Thymus (tissue), 11 donors: ENCODE results near the gene FCMR. TPM values are rescaled to one million over a fixed set of nuclear protein-coding genes. Genes with fewer than 3 reads are reported as not detected.
"Not testable (repeated sequence)": the region's sequence is repeated elsewhere in the genome, so short reads cannot be mapped to it uniquely, and the experiment has no call there.

Experiments used
- DNase-seq, 9 donors: peaks; one replicate each; pipeline ENCODE4 v3.0.0-alpha.2; 2013; ENCODE audit warnings: low spot score in 9 of 9, low read depth in 6 of 9, missing footprints in 1 of 9
- H3K27ac ChIP-seq, 2 donors: one replicate each; pipeline ENCODE4 v1.5.1; 2013; ENCODE audit warnings: control low read depth in 1 of 2, low read depth in 1 of 2, low read length in 1 of 2, mild to moderate bottlenecking in 1 of 2, moderate library complexity in 1 of 2
- H3K27me3 ChIP-seq, 2 donors: one replicate each; pipeline ENCODE4 v1.5.1; 2013; ENCODE audit warnings: low read length in 1 of 2; ENCODE audit not compliant: control insufficient read depth in 2 of 2, insufficient read depth in 1 of 2
- H3K36me3 ChIP-seq, 2 donors: one replicate each; pipeline ENCODE4 v1.5.1; 2013; ENCODE audit warnings: low read length in 1 of 2, mild to moderate bottlenecking in 1 of 2, moderate library complexity in 1 of 2; ENCODE audit not compliant: control insufficient read depth in 2 of 2, insufficient read depth in 2 of 2
- H3K4me1 ChIP-seq, 2 donors: one replicate each; pipeline ENCODE4 v1.5.1; 2013; ENCODE audit warnings: low read length in 2 of 2; ENCODE audit not compliant: control insufficient read depth in 2 of 2, insufficient read depth in 2 of 2
- H3K4me3 ChIP-seq, 2 donors: one replicate each; pipeline ENCODE4 v1.5.1; 2013; ENCODE audit warnings: low read length in 2 of 2, control low read depth in 1 of 2, mild to moderate bottlenecking in 1 of 2
- H3K9me3 ChIP-seq, 2 donors: one replicate each; pipeline ENCODE4 v1.5.1; 2013; ENCODE audit warnings: low read length in 1 of 2, mild to moderate bottlenecking in 1 of 2; ENCODE audit not compliant: control insufficient read depth in 2 of 2, insufficient read depth in 1 of 2
- WGBS: extraction: QIAGEN DNeasy Blood & Tissue Kit; methylation state at CpG from one replicate; pipeline ENCODE4 v1.1.7; 2013; 5-methylcytosine and 5-hydroxymethylcytosine counted together
- polyA plus RNA-seq: library from polyadenylated mRNA; stranded (reverse); fragments of 200-250 nt; gene quantifications from one replicate; pipeline ENCODE4 v1.2.3, GENCODE V29; 2013
- total RNA-seq: library from RNA; stranded (reverse); fragments of 120-200 nt; gene quantifications from one replicate; pipeline ENCODE4 v1.2.4, GENCODE V29; 2013
- donor health status: healthy.

The FCMR gene
- total and polyA plus RNA-seq, 2 donors, result 38.9 to 59.0 TPM

DNA sequence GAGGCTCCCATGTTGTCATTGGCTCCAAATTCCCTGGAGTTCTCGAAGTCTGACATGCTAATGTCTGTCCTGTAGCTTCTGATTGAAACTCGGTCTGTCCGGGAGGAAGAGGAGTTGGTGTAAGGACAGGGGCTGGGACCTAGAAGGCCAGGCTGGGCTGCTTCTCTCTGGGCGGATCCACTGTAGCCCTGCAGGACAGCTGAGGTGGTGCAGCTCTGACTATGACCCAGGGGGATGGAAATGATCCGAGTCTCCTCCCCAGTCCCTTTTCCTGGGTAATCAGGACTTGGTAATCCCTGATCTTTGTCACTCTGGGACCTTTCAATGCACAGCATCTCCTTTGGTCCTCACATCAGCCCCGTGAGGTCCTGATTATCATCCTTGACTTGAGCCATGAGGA lies 10.0 kb upstream of the FCMR start:
- Histone ChIP-seq H3K9me3 (no peaks in the 10 kb centered on the region), H3K4me1 (peaks cover 0 to 13% of the 10 kb centered on the region in 2 donors), H3K27me3 (no peaks in the 10 kb centered on the region), H3K36me3 (no peaks in the 10 kb centered on the region), H3K4me3 (no peak overlapping the region), H3K27ac (no peak overlapping the region)
- DNase-seq, result no peak
- 97% methylated on average over 6 of the region's 6 CpGs for WGBS

DNA sequence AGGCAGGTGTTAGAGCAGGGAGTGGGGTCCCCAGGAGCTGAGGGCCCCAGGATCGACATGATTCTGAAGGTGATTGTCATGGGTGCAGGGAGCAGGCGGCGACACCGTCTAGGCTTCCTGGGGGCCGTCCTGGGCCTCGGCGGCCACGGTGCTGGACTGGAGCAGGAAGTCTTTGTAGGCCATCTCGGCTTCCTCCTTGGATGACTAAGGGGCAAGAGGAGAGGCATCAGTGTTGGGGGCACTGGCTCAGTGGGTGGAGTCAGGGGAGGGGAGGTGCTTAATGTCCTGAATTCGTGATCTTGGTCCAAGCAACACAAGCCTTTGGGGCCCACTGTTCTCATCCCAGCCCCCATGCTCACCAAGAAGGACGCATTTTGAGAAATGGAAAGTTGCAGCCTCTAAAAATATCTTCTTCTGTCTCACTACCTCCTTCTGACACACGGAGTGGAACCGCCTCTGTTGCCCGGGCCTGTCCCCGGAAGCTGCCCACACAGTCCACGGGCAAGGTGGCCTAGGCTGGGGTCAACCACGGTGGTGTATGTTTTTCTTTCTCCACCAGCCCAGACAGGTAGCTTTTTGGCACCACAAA lies 8.6 kb upstream of the FCMR start:
- Histone ChIP-seq H3K9me3 (no peaks in the 10 kb centered on the region), H3K27ac (no peak overlapping the region), H3K27me3 (no peaks in the 10 kb centered on the region), H3K4me3 (no peak overlapping the region), H3K4me1 (peaks cover 0 to 16% of the 10 kb centered on the region in 2 donors), H3K36me3 (no peaks in the 10 kb centered on the region)
- 64% methylated on average over 17 of the region's 17 CpGs for WGBS
- DNase-seq, result no peak

DNA sequence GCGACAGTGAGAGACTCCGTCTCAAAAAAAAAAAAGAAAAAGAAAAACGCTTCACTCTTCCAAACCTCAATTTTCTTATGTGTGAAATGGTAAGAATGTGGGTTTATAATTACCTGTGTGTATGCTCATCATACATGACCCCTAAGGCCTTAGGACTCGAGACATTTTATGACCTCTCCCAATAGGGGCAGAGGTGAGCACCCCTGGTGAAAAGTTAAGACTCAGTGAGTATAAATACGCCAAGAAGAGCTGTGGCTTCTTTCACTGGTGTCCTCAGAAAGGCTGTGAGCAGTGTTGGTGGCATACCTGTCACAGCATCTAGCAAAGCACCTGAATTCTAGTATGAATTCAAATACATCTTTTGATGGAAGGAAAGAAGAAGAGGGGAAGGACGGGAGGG lies 7.8 kb upstream of the FCMR start:
- Histone ChIP-seq H3K4me1 (peaks cover 6 to 24% of the 10 kb centered on the region in 2 donors), H3K9me3 (no peaks in the 10 kb centered on the region), H3K27me3 (no peaks in the 10 kb centered on the region), H3K36me3 (no peaks in the 10 kb centered on the region), H3K4me3 (no peak overlapping the region), H3K27ac (no peak overlapping the region)
- WGBS, result 96% methylated on average over 6 of the region's 6 CpGs
- DNase-seq, result no peak

DNA sequence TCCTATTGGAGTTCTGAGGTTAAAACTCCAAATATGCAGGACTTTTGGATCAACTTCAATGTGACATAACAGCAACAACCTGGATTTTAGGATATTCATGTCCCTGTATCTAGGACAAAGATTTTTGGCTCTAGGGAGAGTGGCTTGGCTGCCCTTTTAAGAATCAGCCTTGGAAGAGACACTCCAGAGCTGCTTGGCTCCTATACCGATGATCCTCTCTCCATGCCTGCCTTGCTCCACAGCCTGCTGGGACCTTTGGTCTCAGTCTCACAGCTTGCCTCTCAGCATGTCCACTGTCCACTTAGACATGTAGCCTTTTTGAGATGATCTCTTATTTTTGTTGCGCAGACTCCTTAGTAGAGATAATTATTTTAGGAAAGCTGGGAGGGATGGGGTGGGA lies 4.5 kb upstream of the FCMR start:
- H3K4me1 ChIP-seq, result peaks cover 30 to 57% of the 10 kb centered on the region in 2 donors
- 99% methylated on average over 2 of the region's 2 CpGs for WGBS
- no peak for DNase-seq
- peaks cover 0 to 7% of the 10 kb centered on the region in 2 donors for H3K9me3 ChIP-seq
- H3K36me3 ChIP-seq, result no peaks in the 10 kb centered on the region
- H3K27ac ChIP-seq, result no peak overlapping the region
- no peak overlapping the region for H3K4me3 ChIP-seq
- no peaks in the 10 kb centered on the region for H3K27me3 ChIP-seq

DNA sequence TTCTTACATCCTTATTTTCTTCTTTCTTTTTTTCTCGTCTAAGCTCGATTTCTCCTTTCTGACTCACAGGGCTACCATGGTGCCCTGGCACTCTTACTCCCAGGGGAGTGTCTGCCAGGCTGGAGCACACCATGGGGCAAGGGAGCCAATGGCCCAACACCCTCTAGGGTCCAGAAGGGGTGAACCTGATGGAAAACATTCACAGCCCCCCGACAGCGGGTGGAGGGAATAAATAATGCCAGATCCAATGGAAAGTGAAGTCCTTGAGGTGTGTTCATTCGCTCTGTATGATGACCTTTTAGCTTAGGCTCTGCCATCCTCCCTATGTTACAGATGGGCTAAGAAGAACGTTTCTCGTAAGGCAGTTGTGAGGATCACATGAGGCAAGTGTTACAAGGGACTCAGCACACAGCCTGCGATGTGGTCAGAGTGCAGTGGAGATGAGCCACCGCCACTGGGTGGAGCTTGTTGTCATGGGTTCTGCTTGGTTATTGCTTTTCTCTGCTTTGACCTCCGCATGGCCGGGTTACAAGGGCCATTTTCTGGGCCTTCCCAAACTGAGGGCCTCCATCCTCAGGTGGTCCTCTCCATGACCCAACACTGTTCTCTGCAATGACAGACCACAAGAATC lies 3.5 kb upstream of the FCMR start:
- Histone ChIP-seq H3K9me3 (peaks cover 0 to 7% of the 10 kb centered on the region in 2 donors), H3K36me3 (no peaks in the 10 kb centered on the region), H3K27me3 (no peaks in the 10 kb centered on the region), H3K4me1 (peaks cover 33 to 55% of the 10 kb centered on the region in 2 donors), H3K27ac (peak overlapping the region; percentile 99), H3K4me3 (no peak overlapping the region)
- peak in 3 of 9 donors; percentile 49 to 79 (median 58) for DNase-seq
- WGBS, result 67% methylated on average over 11 of the region's 11 CpGs

DNA sequence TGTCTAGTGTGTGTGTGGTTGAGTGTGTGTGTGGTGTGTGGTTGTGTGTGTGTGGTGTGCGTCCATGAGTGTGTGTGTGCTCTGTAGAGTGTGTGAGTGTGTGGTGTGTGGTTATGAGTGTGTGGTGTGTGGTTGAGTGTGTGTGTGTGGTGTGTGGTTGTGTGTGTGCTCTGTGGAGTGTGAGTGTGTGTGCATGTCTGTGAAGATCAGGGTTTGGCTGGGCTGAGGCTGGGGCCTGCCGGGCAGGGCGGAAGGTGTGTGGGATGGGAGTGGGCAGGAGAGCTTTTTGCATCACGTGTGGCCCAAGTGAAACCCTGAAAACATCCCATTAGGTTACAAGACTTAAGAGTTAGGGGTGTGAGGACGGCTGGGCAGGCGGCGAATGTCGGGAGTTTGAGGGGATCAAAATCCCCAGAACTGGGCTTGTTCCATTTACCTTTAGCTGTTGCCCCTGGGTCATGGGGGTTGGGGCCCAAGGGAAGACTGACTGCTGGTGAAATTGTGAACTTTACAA lies 2.9 kb upstream of the FCMR start:
- Histone ChIP-seq H3K4me1 (peaks cover 33 to 52% of the 10 kb centered on the region in 2 donors), H3K36me3 (no peaks in the 10 kb centered on the region), H3K4me3 (no peak overlapping the region), H3K9me3 (peaks cover 0 to 7% of the 10 kb centered on the region in 2 donors), H3K27me3 (no peaks in the 10 kb centered on the region), H3K27ac (peak overlapping the region; percentile 99)
- WGBS, result 89% methylated on average over 8 of the region's 8 CpGs
- DNase-seq, result no peak

DNA sequence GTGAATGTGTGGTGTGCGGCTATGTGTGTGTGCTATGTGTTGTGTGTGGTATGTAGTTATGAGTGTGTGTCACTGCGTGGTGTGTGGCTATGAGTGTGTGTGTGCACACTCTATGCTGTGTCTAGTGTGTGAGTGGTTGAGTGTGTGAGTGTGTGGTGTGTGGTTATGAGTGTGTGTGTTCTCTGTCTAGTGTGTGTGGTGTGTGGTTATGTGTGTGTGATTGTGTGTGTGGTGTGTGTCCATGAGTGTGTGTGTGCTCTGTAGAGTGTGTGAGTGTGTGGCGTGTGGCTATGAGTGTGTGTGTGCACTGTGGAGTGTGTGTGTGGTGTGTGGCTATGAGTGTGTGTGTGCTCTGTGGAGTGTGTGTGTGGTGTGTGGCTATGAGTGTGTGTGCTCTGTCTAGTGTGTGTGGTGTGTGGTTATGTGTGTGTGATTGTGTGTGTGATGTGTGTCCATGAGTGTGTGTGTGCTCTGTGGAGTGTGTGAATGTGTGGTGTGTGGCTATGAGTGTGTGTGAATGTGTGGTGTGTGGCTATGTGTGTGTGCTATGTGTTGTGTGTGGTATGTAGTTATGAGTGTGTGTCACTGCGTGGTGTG lies 2.3 kb upstream of the FCMR start:
- H3K36me3 ChIP-seq, H3K27me3 ChIP-seq, H3K9me3 ChIP-seq: not testable (repeated sequence)
- Histone ChIP-seq H3K4me3 (peak overlapping the region in 1 of 2 donors; percentile 20), H3K4me1 (peaks cover 33 to 58% of the 10 kb centered on the region in 2 donors), H3K27ac (peak overlapping the region; percentile 99)
- WGBS, result 98% methylated on average over 4 of the region's 4 CpGs
- peak in 2 of 9 donors; percentile 31 to 47 for DNase-seq

DNA sequence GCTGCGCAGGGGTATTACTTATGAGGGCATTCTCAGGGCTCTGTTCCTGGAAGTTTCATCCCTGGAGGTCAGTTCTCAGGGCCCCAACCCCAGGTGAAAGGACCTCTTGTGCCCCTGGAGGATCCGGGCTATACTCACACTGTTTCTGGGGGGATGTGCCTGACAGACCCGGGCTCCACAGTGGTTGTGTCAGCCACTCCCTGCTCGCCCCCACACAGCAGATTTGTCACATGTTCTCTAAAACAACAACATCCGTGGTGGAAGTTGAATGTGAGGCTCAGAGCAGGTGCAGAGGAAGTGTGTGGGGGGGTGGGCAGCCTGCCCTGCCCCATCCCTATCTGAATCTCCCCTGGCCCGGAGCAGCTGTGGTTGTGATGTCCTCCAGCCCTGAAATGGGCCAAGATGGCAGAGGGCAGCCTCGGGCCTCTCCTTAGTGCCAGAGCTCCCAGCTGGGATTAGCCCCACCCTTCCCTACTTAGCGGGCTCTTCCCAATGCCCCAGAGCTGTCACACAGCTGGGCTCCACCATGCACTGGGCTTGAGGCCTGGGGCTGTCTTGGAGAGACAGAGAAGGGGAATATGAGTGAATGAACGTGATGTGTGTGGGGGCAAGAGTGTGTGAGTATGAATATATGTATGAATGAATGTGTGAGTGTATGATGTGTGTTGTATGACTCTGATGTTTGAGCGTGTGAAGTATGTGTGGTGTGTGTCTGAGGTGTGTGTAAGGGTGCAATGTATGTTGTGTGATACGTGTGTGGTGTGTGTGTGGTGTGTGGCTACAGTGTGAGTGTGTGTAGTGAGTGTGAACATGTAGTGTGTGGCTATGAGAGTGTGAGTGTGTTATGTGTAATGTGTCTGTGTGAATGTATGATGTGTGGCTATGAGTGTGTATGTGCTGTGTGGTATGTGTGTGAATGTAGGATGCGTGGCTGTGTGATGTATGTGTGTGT lies 1.5 kb upstream of the FCMR start:
- DNase-seq, result peak; percentile 75 to 97 (median 89)
- WGBS, result 34% methylated on average over 12 of the region's 12 CpGs

More for the DNA sequence above, 1.5 kb upstream of the FCMR start:
- H3K4me3 ChIP-seq, result peak overlapping the region; percentile 60 to 61
- no peaks in the 10 kb centered on the region for H3K36me3 ChIP-seq
- H3K27ac ChIP-seq, result peak overlapping the region; percentile 99
- peaks cover 38 to 65% of the 10 kb centered on the region in 2 donors for H3K4me1 ChIP-seq
- no peaks in the 10 kb centered on the region for H3K27me3 ChIP-seq
- H3K9me3 ChIP-seq, result peaks cover 0 to 7% of the 10 kb centered on the region in 2 donors
